MM.1S (cell line): ENCODE results near the gene FBLL1.
"Not testable (repeated sequence)": the region's sequence is repeated elsewhere in the genome, so short reads cannot be mapped to it uniquely, and the experiment has no call there.

Source experiments
- EZH2phosphoT487 ChIP-seq: fragments of 300-600 bp; sonication (generic); IDR thresholded peaks from 2 replicates; pipeline ENCODE4 v1.6.1; 2018; ENCODE audit warnings: antibody characterized with exemption, low read length
- TF ChIP-seq, protein P1 (sequence below): fragments of 300-600 bp; sonication (generic); IDR thresholded peaks from 2 replicates; pipeline ENCODE4 v1.5.1; 2016; ENCODE audit warnings: antibody characterized with exemption, low read length, mixed read lengths

DNA sequence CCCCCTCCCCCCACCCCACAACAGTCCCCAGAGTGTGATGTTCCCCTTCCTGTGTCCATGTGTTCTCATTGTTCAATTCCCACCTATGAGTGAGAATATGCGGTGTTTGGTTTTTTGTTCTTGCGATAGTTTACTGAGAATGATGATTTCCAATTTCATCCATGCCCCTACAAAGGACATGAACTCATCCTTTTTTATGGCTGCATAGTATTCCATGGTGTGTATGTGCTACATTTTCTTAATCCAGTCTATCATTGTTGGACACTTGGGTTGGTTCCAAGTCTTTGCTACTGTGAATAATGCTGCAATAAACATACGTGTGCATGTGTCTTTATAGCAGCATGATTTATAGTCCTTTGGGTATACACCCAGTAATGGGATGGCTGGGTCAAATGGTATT is 44.6 kb downstream of the FBLL1 start:
- TF ChIP-seq, protein P1, sequence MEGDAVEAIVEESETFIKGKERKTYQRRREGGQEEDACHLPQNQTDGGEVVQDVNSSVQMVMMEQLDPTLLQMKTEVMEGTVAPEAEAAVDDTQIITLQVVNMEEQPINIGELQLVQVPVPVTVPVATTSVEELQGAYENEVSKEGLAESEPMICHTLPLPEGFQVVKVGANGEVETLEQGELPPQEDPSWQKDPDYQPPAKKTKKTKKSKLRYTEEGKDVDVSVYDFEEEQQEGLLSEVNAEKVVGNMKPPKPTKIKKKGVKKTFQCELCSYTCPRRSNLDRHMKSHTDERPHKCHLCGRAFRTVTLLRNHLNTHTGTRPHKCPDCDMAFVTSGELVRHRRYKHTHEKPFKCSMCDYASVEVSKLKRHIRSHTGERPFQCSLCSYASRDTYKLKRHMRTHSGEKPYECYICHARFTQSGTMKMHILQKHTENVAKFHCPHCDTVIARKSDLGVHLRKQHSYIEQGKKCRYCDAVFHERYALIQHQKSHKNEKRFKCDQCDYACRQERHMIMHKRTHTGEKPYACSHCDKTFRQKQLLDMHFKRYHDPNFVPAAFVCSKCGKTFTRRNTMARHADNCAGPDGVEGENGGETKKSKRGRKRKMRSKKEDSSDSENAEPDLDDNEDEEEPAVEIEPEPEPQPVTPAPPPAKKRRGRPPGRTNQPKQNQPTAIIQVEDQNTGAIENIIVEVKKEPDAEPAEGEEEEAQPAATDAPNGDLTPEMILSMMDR, result not testable (repeated sequence)
- not testable (repeated sequence) for TF ChIP-seq EZH2phosphoT487
